ENCODE results near the gene SNX13. TPM values are rescaled to one million over a fixed set of nuclear protein-coding genes. Genes with fewer than 3 reads are reported as not detected.

Gene SNX13
- total and polyA plus RNA-seq, 9 of the 15 experiments (the other 6 are each of a cell fraction or from before 2014, with no cell fraction given), result 5.6 to 33.2 (median 25.4) TPM

DNA sequence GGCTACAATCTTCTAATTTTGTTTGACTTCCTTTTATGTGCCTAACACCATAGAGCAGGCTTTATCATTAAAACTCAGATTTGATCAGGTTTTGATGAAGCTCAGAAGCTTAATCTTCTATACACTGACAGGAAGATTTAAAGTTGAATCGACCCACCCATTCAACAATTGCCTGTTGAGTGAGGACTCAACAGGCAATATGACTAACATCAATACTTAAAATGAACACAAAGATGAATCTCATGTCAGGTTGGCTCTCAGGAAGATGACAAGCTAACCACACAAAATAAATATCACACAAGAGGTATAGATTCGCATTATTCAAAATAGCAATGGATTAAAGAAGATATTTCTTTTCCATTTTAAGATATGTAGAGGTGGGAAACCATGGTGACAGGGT, 36.7 kb upstream of the SNX13 start:
- Histone ChIP-seq H3K9ac (ENCODE audit: insufficient read depth in 1 of 2, low read depth in 2 of 2, low read length in 2 of 2) (no peak overlapping the region), H2AFZ (ENCODE audit: low read depth, low read length) (no peak overlapping the region), H3K4me1 (replicated peaks in 1 of 2; ENCODE audit: control insufficient read depth in 2 of 2, insufficient read depth in 2 of 2, low read length in 2 of 2) (no peaks in the 10 kb centered on the region; a peak in 2 of 5 replicates), H3K9me3 (replicated peaks; ENCODE audit: control insufficient read depth, insufficient read depth, low read depth, low read length) (no peaks in the 10 kb centered on the region), H3K36me3 (ENCODE audit: control insufficient read depth, insufficient read depth, low read length) (no peaks in the 10 kb centered on the region), H3K4me2 (ENCODE audit: insufficient read depth, low read length) (no peak overlapping the region), H3K4me3 (no peak overlapping the region), H3K9me1 (ENCODE audit: control insufficient read depth, insufficient read depth, low read length) (no peaks in the 10 kb centered on the region), H3K27ac (ENCODE audit: extremely low read depth, low read depth, low read length) (no peak overlapping the region), H3K27me3 (ENCODE audit: control insufficient read depth in 2 of 2, insufficient read depth in 2 of 2, low read length in 2 of 2) (no peaks in the 10 kb centered on the region), H4K20me1 (replicated peaks; ENCODE audit: control insufficient read depth, insufficient read depth, low read length) (no peaks in the 10 kb centered on the region), H3K79me2 (ENCODE audit: control insufficient read depth, insufficient read depth, low read length) (no peaks in the 10 kb centered on the region)
- TF ChIP-seq MCM7 (IDR thresholded peaks at IDR 0.05), result no peak
- no peak for TF ChIP-seq ZNF347 (CRISPR knock-in tag; IDR thresholded peaks at IDR 0.05; ENCODE audit: low read depth)
- TF ChIP-seq SMARCA4 (IDR thresholded peaks at IDR 0.05), result no peak
- TF ChIP-seq HNRNPK (IDR thresholded peaks at IDR 0.05; ENCODE audit: low read depth, low read length, poor library complexity, severe bottlenecking), result no peak
- TF ChIP-seq, protein P1, sequence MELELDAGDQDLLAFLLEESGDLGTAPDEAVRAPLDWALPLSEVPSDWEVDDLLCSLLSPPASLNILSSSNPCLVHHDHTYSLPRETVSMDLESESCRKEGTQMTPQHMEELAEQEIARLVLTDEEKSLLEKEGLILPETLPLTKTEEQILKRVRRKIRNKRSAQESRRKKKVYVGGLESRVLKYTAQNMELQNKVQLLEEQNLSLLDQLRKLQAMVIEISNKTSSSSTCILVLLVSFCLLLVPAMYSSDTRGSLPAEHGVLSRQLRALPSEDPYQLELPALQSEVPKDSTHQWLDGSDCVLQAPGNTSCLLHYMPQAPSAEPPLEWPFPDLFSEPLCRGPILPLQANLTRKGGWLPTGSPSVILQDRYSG (tag; conservative IDR thresholded peaks at IDR 0.05; ENCODE audit: low read depth), result no peak
- no peak for TF ChIP-seq ZNF707 (CRISPR knock-in tag; conservative IDR thresholded peaks at IDR 0.05)
- TF ChIP-seq GATAD2A (IDR thresholded peaks at IDR 0.05), result no peak
- TF ChIP-seq NFIX (CRISPR knock-in tag; IDR thresholded peaks at IDR 0.05; ENCODE audit: low read depth), result no peak
- no peak for TF ChIP-seq FIP1L1 (IDR thresholded peaks at IDR 0.05; ENCODE audit: low read depth, low read length, poor library complexity, severe bottlenecking)
- TF ChIP-seq HMBOX1 (IDR thresholded peaks at IDR 0.05), result no peak
- TF ChIP-seq PHF20 (IDR thresholded peaks at IDR 0.05; ENCODE audit: partially characterized antibody), result no peak
- TF ChIP-seq, protein P2, sequence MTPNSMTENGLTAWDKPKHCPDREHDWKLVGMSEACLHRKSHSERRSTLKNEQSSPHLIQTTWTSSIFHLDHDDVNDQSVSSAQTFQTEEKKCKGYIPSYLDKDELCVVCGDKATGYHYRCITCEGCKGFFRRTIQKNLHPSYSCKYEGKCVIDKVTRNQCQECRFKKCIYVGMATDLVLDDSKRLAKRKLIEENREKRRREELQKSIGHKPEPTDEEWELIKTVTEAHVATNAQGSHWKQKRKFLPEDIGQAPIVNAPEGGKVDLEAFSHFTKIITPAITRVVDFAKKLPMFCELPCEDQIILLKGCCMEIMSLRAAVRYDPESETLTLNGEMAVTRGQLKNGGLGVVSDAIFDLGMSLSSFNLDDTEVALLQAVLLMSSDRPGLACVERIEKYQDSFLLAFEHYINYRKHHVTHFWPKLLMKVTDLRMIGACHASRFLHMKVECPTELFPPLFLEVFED (CRISPR knock-in tag; conservative IDR thresholded peaks at IDR 0.05), result no peak
- FAIRE-seq, result no peak
- ChIA-PET POLR2A (interaction anchor here (0.7 to 1.3 kb wide), 2 partner anchors 14 to 157 kb away, joined by 3 read pairs; no protein-coding TSS in a partner anchor), CTCF (ENCODE audit: low intra/inter-chr PET ratio) (no interaction called here)
- intact Hi-C loops (cut with micrococcal nuclease) (no loop called here), in situ Hi-C loops (cut with MboI) (no loop called here)
- no TSS peak for BruUV-seq (replicated peaks)
- no peak for DNase-seq (ENCODE audit: extremely low read depth in 1 of 4, low spot score in 3 of 4)
- no peak for ATAC-seq
- 4% methylated on average over 2 of the region's 2 CpGs for WGBS (ENCODE audit: insufficient coverage, low coverage, missing lambda C conversion rate)

Measured in K562 (cell line).